A549 (cell line): ENCODE measurements around the gene AKR7A3. TPM values are rescaled to one million over a fixed set of nuclear protein-coding genes. Genes with fewer than 3 reads are reported as not detected.

Source experiments
- ATAC-seq, 2 experiments: fragments of 200-7000 bp in 1 of 2; fragments of >200 bp in 1 of 2; cut with Nextera tagmentation in 1 of 2; cut with Tn5 transposase in 1 of 2; 3 replicates each; pipeline versions ENCODE4 v1.8.0 to v1.9.1; 2018 to 2020; ENCODE audit warnings: mild to moderate bottlenecking in 1 of 2, moderate library complexity in 1 of 2
- CTCF ChIA-PET: fragments of 300-600 bp; sonication (Branson Sonifier 250); formaldehyde crosslinking; extraction: SDS; loops from one replicate; lab custom pipeline; 2021; ENCODE audit warnings: antibody characterized with exemption, inconsistent platforms; lab: Yijun Ruan, JAX
- POLR2A ChIA-PET: fragments of 350-600 bp; formaldehyde crosslinking; extraction: SDS; loops from one replicate; lab custom pipeline; 2021; ENCODE audit warnings: antibody characterized with exemption, inconsistent platforms; lab: Yijun Ruan, JAX
- DNase-seq, 2 experiments: peaks; one replicate each; pipeline versions ENCODE4 v3.0.0 to v3.0.0-alpha.2; 2011 to 2016; ENCODE audit warnings: low read depth in 1 of 2, low spot score in 1 of 2
- FAIRE-seq: peaks from 2 replicates; lab custom pipeline; 2011; peaks lifted over from hg19 to GRCh38; lab: Jason Lieb, UNC
- H3K27ac ChIP-seq, 2 experiments: fragments of >200 bp; sonication (Bioruptor Twin); formaldehyde crosslinking; 3 replicates each; pipeline ENCODE4 v1.5.1; 2016 to 2017
- H3K4me1 ChIP-seq: fragments of >200 bp; sonication (Bioruptor Twin); formaldehyde crosslinking; 3 replicates; pipeline ENCODE4 v1.6.1; 2016
- H3K4me2 ChIP-seq: fragments of >200 bp; sonication (Bioruptor Twin); formaldehyde crosslinking; 3 replicates; pipeline ENCODE4 v1.6.1; 2016
- H3K4me3 ChIP-seq: fragments of >200 bp; sonication (Bioruptor Twin); formaldehyde crosslinking; 3 replicates; pipeline ENCODE4 v1.5.1; 2016
- H3K9me3 ChIP-seq: fragments of >200 bp; sonication (Bioruptor Twin); formaldehyde crosslinking; 3 replicates; pipeline ENCODE4 v1.6.1; 2016
- BHLHE40 ChIP-seq: IDR thresholded peaks from 2 replicates; pipeline ENCODE4 v1.6.1; 2012; ENCODE audit warnings: low read depth, low read length, inconsistent platforms
- CBX2 ChIP-seq: fragments of 200-600 bp; sonication (generic); IDR thresholded peaks from 2 replicates; pipeline ENCODE4 v1.6.1; 2016; ENCODE audit warnings: low read depth, mild to moderate bottlenecking, borderline replicate concordance
- CHD2 ChIP-seq: fragments of 150-350 bp; IDR thresholded peaks from 2 replicates; pipeline ENCODE4 v1.6.1; 2014; ENCODE audit warnings: low read length; ENCODE audit not compliant: partially characterized antibody
- CHD4 ChIP-seq: fragments of 200-600 bp; sonication (generic); IDR thresholded peaks from 2 replicates; pipeline ENCODE4 v1.6.1; 2016; ENCODE audit warnings: antibody characterized with exemption, mild to moderate bottlenecking, borderline replicate concordance
- FOSB ChIP-seq: fragments of 250-450 bp; sonication (Bioruptor Pico); IDR thresholded peaks from 2 replicates; pipeline ENCODE4 v1.5.0; 2020; ENCODE audit warnings: mild to moderate bottlenecking, moderate library complexity
- FOSL2 ChIP-seq, 2 experiments: fragments of 450-650 bp in 1 of 2; fragments of >200 bp in 1 of 2; sonication (Bioruptor Twin) in 1 of 2; formaldehyde crosslinking; IDR thresholded peaks; 2 replicates each; pipeline versions ENCODE4 v1.5.0 to v1.6.1; 2016 to 2020; ENCODE audit warnings: mild to moderate bottlenecking in 1 of 2, moderate library complexity in 1 of 2
- HEYL ChIP-seq: fragments of 250-450 bp; sonication (Bioruptor Pico); IDR thresholded peaks from 2 replicates; pipeline ENCODE4 v1.8.0; 2021; ENCODE audit warnings: mild to moderate bottlenecking, moderate library complexity
- KDM1A ChIP-seq: fragments of 200-600 bp; sonication (generic); IDR thresholded peaks from 2 replicates; pipeline ENCODE4 v1.6.1; 2016; ENCODE audit warnings: low read depth, mild to moderate bottlenecking
- MAFK ChIP-seq: fragments of 450-650 bp; IDR thresholded peaks from 2 replicates; pipeline ENCODE4 v1.6.1; 2014; ENCODE audit not compliant: partially characterized antibody
- MYC ChIP-seq: IDR thresholded peaks from 2 replicates; pipeline ENCODE4 v1.6.1; 2012; ENCODE audit warnings: mild to moderate bottlenecking, inconsistent platforms, low read length, improper control_type of control experiment, borderline replicate concordance
- NPAS2 ChIP-seq: fragments of 250-450 bp; sonication (Bioruptor Pico); IDR thresholded peaks from 2 replicates; pipeline ENCODE4 v1.8.0; 2022; ENCODE audit warnings: mild to moderate bottlenecking, moderate library complexity, borderline replicate concordance
- POLR2A ChIP-seq: IDR thresholded peaks from 2 replicates; pipeline ENCODE4 v1.6.1; 2012; ENCODE audit warnings: mild to moderate bottlenecking, low read length
- POLR2AphosphoS2 ChIP-seq: conservative IDR thresholded peaks from 2 replicates; pipeline ENCODE4 v1.6.1; 2012; ENCODE audit warnings: low read length, improper control_type of control experiment, inconsistent platforms
- RAD21 ChIP-seq, 2 experiments: fragments of >200 bp in 1 of 2; sonication (Bioruptor Twin) in 1 of 2; formaldehyde crosslinking in 1 of 2; IDR thresholded peaks in 1 of 2; conservative IDR thresholded peaks in 1 of 2; 2 replicates in 1 of 2; 3 replicates in 1 of 2; pipeline ENCODE4 v1.6.1; 2012 to 2018; ENCODE audit warnings: inconsistent platforms in 1 of 2
- RCOR1 ChIP-seq: fragments of 150-350 bp; IDR thresholded peaks from 2 replicates; pipeline ENCODE4 v1.6.1; 2014; ENCODE audit warnings: antibody characterized with exemption, low read length, low read depth
- RFX5 ChIP-seq: fragments of 450-650 bp; IDR thresholded peaks from 2 replicates; pipeline ENCODE4 v1.7.1; 2014; ENCODE audit warnings: antibody characterized with exemption, mild to moderate bottlenecking, moderate library complexity
- RNF2 ChIP-seq: fragments of 200-600 bp; sonication (generic); IDR thresholded peaks from 2 replicates; pipeline ENCODE4 v1.6.1; 2016; ENCODE audit warnings: low read depth, mild to moderate bottlenecking, antibody characterized with exemption, moderate library complexity, borderline replicate concordance
- SREBF2 ChIP-seq: fragments of 450-650 bp; IDR thresholded peaks from 2 replicates; pipeline ENCODE4 v1.6.1; 2014; ENCODE audit warnings: mild to moderate bottlenecking, moderate library complexity
- TFCP2L1 ChIP-seq: fragments of 250-450 bp; sonication (Bioruptor Pico); IDR thresholded peaks from 2 replicates; pipeline ENCODE4 v1.5.0; 2021; ENCODE audit warnings: mild to moderate bottlenecking
- ZFP36 ChIP-seq: fragments of 450-650 bp; IDR thresholded peaks from 2 replicates; pipeline ENCODE4 v1.6.1; 2014; ENCODE audit warnings: borderline replicate concordance; ENCODE audit not compliant: partially characterized antibody
- WGBS: methylation state at CpG from one replicate; pipeline ENCODE4 v1.1.6; 2017; ENCODE audit errors: missing lambda C conversion rate; 5-methylcytosine and 5-hydroxymethylcytosine counted together
- polyA plus RNA-seq, 4 experiments: library from polyadenylated mRNA; depleted of rRNA in 3 of 4; stranded (reverse); fragments of >200 nt; fragmentation: RNase III in 1 of 4; extraction: RNeasy Plus Mini Kit Qiagen cat#74134 plus additional on column Dnase treatment in 1 of 4; gene quantifications; 2 replicates in 3 of 4; 3 replicates in 1 of 4; pipeline ENCODE4 v1.2.3, GENCODE V29; 2011 to 2017
- TF ChIP-seq, protein P1 (sequence below): fragments of 200-600 bp; sonication (generic); IDR thresholded peaks from 2 replicates; pipeline ENCODE4 v1.6.1; 2016; ENCODE audit warnings: antibody characterized with exemption, mild to moderate bottlenecking, moderate library complexity
- TF ChIP-seq, protein P2 (sequence below): IDR thresholded peaks from 2 replicates; pipeline ENCODE4 v1.6.1; 2012; ENCODE audit warnings: low read depth, borderline replicate concordance
- TF ChIP-seq, protein P3 (sequence below): IDR thresholded peaks from 2 replicates; pipeline ENCODE4 v1.6.1; 2012
- TF ChIP-seq, protein P4 (sequence below): fragments of 250-450 bp; sonication (Bioruptor Pico); IDR thresholded peaks from 2 replicates; pipeline ENCODE4 v1.5.0; 2021; ENCODE audit warnings: mild to moderate bottlenecking, moderate library complexity, borderline replicate concordance
- TF ChIP-seq, protein P5 (sequence below): IDR thresholded peaks from 2 replicates; pipeline ENCODE4 v1.6.1; 2012

AKR7A3 gene
- polyA plus RNA-seq, 2 of the 4 experiments (the other 2 are of a cell fraction), result 0.10 to 0.21 TPM

DNA sequence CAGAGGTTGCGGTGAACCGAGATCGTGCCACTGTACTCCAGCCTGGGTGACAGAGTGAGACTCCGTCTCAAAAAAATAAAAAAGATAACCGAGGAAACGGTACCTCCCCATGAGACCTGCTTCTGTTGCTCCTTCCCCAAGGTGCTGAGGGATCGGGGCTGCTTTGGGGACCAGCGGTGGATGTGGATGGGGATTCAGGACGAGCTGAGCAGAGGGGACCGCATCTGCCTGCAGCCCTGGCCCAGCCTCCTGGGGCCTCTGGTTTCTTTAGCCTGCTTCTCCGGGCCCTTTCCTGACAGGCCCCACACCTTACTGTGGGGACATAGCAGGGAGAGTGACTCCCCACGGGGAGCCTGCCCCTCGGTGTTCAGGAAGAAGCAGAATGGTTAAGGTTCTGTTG lies 40.6 kb upstream of the AKR7A3 start (continued):
- TF ChIP-seq, protein P1, sequence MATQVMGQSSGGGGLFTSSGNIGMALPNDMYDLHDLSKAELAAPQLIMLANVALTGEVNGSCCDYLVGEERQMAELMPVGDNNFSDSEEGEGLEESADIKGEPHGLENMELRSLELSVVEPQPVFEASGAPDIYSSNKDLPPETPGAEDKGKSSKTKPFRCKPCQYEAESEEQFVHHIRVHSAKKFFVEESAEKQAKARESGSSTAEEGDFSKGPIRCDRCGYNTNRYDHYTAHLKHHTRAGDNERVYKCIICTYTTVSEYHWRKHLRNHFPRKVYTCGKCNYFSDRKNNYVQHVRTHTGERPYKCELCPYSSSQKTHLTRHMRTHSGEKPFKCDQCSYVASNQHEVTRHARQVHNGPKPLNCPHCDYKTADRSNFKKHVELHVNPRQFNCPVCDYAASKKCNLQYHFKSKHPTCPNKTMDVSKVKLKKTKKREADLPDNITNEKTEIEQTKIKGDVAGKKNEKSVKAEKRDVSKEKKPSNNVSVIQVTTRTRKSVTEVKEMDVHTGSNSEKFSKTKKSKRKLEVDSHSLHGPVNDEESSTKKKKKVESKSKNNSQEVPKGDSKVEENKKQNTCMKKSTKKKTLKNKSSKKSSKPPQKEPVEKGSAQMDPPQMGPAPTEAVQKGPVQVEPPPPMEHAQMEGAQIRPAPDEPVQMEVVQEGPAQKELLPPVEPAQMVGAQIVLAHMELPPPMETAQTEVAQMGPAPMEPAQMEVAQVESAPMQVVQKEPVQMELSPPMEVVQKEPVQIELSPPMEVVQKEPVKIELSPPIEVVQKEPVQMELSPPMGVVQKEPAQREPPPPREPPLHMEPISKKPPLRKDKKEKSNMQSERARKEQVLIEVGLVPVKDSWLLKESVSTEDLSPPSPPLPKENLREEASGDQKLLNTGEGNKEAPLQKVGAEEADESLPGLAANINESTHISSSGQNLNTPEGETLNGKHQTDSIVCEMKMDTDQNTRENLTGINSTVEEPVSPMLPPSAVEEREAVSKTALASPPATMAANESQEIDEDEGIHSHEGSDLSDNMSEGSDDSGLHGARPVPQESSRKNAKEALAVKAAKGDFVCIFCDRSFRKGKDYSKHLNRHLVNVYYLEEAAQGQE, result no peak
- no peak for TF ChIP-seq HEYL (CRISPR knock-in tag)
- TF ChIP-seq, protein P2, sequence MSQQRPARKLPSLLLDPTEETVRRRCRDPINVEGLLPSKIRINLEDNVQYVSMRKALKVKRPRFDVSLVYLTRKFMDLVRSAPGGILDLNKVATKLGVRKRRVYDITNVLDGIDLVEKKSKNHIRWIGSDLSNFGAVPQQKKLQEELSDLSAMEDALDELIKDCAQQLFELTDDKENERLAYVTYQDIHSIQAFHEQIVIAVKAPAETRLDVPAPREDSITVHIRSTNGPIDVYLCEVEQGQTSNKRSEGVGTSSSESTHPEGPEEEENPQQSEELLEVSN, result no peak

DNA sequence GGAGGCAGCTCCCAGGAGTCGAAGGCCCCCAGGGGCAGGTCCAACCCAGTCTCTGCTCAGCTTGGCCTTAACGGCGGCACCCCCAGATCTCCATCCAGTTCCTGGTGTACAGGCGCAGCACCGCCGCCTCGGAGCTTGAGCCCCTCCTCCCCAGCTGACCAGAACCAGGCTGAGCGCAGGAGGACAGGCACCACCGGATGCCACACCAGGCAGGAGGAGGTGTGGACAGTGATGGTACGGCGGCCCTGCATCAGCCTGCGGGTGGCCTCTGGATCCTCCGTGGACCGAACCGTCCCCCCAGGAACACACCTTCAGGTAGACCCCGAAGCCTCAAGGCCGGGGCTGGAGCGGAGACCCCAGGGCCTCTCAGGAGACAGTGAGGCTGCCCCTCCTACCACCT lies 39.9 kb upstream of the AKR7A3 start:
- no peak for ATAC-seq
- no peak overlapping the region for H3K4me2 ChIP-seq
- no peak for FAIRE-seq
- H3K27ac ChIP-seq, result no peak overlapping the region
- TF ChIP-seq MYC, result no peak
- no peak for TF ChIP-seq MAFK
- TF ChIP-seq, protein P3, sequence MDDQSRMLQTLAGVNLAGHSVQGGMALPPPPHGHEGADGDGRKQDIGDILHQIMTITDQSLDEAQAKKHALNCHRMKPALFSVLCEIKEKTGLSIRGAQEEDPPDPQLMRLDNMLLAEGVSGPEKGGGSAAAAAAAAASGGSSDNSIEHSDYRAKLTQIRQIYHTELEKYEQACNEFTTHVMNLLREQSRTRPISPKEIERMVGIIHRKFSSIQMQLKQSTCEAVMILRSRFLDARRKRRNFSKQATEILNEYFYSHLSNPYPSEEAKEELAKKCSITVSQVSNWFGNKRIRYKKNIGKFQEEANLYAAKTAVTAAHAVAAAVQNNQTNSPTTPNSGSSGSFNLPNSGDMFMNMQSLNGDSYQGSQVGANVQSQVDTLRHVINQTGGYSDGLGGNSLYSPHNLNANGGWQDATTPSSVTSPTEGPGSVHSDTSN, result no peak
- no peak for TF ChIP-seq FOSB (CRISPR knock-in tag)
- no peak for TF ChIP-seq ZFP36
- TF ChIP-seq POLR2A, result no peak
- TF ChIP-seq SREBF2, result no peak
- TF ChIP-seq RNF2, result no peak
- TF ChIP-seq BHLHE40, result no peak
- no peak for TF ChIP-seq RAD21 (conservative IDR thresholded peaks at IDR 0.05 in 1 of 2, IDR thresholded peaks at IDR 0.05 in 1 of 2)
- TF ChIP-seq CHD2, result no peak
- TF ChIP-seq FOSL2 (IDR thresholded peaks at IDR 0.05), result no peak
- TF ChIP-seq FOSL2 (CRISPR knock-in tag; IDR thresholded peaks at IDR 0.05), result no peak
- TF ChIP-seq, protein P4, sequence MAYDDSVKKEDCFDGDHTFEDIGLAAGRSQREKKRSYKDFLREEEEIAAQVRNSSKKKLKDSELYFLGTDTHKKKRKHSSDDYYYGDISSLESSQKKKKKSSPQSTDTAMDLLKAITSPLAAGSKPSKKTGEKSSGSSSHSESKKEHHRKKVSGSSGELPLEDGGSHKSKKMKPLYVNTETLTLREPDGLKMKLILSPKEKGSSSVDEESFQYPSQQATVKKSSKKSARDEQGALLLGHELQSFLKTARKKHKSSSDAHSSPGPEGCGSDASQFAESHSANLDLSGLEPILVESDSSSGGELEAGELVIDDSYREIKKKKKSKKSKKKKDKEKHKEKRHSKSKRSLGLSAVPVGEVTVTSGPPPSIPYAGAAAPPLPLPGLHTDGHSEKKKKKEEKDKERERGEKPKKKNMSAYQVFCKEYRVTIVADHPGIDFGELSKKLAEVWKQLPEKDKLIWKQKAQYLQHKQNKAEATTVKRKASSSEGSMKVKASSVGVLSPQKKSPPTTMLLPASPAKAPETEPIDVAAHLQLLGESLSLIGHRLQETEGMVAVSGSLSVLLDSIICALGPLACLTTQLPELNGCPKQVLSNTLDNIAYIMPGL (CRISPR knock-in tag), result no peak
- TF ChIP-seq NPAS2 (CRISPR knock-in tag), result no peak
- no peak for TF ChIP-seq RCOR1
- TF ChIP-seq, all 56 proteins: peak for 0
- CTCF ChIA-PET, result no interaction called here
- WGBS, result 100% methylated on average over 7 of the region's 18 CpGs
- Histone ChIP-seq H3K4me1 (no peaks in the 10 kb centered on the region), H3K4me3 (no peak overlapping the region), H3K9me3 (no peaks in the 10 kb centered on the region)
- POLR2A ChIA-PET, result no interaction called here
- no peak for DNase-seq

DNA sequence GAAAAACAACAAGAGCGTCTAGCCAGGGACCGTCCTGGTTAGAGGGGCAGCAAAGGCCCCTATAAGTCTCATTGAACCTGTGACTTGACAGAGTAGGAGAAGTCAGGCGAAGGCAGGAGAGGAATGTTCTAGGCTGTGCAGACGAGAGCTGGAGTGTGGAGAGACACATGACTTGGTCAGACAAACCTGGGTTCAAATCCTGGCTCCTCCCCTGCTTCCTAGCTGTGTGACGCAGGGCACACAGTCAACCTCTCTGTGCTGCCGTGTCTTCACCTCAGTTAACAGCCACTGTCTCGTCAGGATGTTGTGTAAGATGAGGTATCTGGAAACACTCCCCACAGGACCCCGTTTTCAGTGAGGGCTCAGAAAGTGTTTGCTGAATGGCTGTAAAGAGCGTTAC lies 39.2 kb upstream of the AKR7A3 start:
- H3K27ac ChIP-seq, result no peak overlapping the region
- no peak overlapping the region for H3K4me3 ChIP-seq
- POLR2A ChIA-PET, result no interaction called here
- WGBS, result 89% methylated on average over 8 of the region's 9 CpGs
- DNase-seq, result no peak
- CTCF ChIA-PET, result no interaction called here
- H3K4me2 ChIP-seq, result no peak overlapping the region
- H3K4me1 ChIP-seq, result no peaks in the 10 kb centered on the region
- no peak for ATAC-seq
- no peak for FAIRE-seq
- H3K9me3 ChIP-seq, result no peaks in the 10 kb centered on the region
- TF ChIP-seq SREBF2, result no peak
- TF ChIP-seq, protein P5, sequence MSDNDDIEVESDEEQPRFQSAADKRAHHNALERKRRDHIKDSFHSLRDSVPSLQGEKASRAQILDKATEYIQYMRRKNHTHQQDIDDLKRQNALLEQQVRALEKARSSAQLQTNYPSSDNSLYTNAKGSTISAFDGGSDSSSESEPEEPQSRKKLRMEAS, result no peak
- no peak for TF ChIP-seq RAD21 (conservative IDR thresholded peaks at IDR 0.05 in 1 of 2, IDR thresholded peaks at IDR 0.05 in 1 of 2)
- TF ChIP-seq FOSB (CRISPR knock-in tag), result no peak
- TF ChIP-seq CBX2, result no peak
- no peak for TF ChIP-seq MAFK
- TF ChIP-seq CHD2, result no peak
- TF ChIP-seq, protein P4 (CRISPR knock-in tag), result no peak
- TF ChIP-seq POLR2AphosphoS2, result no peak
- no peak for TF ChIP-seq KDM1A
- TF ChIP-seq TFCP2L1 (CRISPR knock-in tag), result no peak
- TF ChIP-seq, protein P2, result no peak
- no peak for TF ChIP-seq RFX5
- no peak for TF ChIP-seq CHD4
